GM19351 (cell line): ENCODE data around the gene IFT22.
A peak's percentile ranks its signal among the peaks of the same experiment; 100 is the strongest.
"Not testable (repeated sequence)": the region's sequence is repeated elsewhere in the genome, so short reads cannot be mapped to it uniquely, and the experiment has no call there.

Experiments
- ATAC-seq: cut with Tn5 transposase; IDR thresholded peaks from one replicate; pipeline ENCODE4 v1.9.1; 2021; ENCODE audit warnings: mild to moderate bottlenecking, moderate library complexity; ENCODE audit not compliant: unreplicated experiment

IFT22 gene

DNA sequence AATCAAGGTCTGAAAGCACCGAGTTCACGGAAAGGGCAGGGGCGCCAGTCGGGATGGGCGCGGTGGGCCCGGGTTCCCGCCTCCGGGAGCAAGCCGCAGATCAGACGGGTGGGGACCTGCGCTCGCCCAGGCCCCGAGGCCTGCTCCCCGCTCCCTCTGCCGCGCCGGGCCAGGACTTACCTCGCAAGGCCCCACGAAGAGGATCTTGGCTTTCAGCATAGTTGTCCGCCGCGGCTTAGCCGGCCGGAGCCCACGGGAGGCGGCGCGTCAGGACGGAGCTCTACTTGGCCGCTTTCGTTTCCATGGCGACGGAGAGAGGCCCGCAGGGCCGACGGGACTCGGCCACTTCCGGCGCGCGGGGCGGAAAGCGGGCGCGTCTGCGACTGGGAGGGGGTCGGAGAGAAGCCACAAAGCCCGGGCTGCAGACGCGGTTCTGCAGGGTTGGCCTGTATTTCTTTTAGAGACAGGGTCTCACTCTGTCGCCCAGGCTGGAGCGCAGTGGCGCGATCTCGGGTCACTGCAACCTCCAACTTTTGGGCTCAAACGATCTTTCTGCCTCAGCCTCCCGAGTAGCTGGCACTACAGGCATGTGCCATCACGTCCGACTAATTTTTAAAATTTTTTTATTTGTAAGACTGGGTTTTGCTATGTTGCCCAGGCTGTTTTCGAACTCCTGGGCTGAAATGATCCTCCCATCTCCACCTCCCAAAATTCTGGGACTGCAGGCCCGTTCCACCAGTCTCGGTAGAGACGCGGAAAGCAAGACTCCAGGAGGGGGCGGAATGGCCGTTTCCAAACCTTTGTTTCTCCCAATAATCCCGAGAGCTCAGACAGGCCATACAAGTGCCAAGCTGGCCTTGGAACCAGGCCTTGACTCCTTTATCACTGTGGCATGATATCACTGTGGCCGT is at the start of gene IFT22:
IFT22 (minus strand) TSS at position 322 of the 911 bp plus-strand sequence; CDS start at position 219, 103 bp downstream.
- peak; percentile 99 for ATAC-seq

DNA sequence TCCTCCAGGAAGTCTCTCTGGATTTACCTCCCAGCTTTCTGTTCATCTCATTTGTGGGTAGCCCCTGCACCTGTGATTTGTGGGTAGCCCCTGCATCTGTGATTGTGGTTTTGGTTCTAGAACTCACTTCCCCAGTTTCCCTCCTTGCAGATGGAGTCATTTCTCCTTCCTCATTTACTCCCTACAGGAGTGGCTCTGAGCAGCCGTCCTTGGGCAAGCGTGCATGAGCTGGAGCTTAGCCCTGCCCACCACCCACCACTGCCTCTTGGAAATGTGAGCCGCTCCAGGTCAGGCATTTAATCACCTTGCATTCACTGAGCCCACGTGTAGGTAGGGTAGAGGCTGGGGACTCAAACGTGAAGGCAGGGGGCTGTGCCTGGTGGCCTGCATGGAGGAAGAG is 49.2 kb upstream of the IFT22 start:
- no peak for ATAC-seq

GRCh38 chr7:101368422-101369165 is 47.0 kb upstream of the IFT22 start:
- ATAC-seq, result no peak

GRCh38 chr7:101367676-101368075 is 46.1 kb upstream of the IFT22 start:
- no peak for ATAC-seq

DNA sequence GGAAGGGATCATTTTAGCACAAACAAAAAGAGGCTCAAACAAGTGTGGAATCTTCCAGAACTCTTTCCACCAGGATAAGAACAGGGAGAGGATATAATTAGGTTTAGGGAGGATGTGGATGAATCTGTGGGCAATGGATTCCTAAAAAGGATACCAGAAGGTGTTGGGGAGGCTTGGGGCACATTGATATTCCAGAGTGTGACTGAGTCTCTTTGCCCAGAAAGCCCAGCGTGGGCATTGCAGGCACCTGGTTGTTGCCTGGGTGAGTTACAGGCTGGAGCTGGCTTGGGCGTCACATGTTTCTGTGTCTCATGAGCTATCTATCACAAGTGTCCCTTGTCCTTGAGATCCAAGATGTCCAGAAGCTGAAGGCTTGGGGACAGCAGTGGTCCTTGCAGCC is 44.3 kb upstream of the IFT22 start:
- no peak for ATAC-seq

DNA sequence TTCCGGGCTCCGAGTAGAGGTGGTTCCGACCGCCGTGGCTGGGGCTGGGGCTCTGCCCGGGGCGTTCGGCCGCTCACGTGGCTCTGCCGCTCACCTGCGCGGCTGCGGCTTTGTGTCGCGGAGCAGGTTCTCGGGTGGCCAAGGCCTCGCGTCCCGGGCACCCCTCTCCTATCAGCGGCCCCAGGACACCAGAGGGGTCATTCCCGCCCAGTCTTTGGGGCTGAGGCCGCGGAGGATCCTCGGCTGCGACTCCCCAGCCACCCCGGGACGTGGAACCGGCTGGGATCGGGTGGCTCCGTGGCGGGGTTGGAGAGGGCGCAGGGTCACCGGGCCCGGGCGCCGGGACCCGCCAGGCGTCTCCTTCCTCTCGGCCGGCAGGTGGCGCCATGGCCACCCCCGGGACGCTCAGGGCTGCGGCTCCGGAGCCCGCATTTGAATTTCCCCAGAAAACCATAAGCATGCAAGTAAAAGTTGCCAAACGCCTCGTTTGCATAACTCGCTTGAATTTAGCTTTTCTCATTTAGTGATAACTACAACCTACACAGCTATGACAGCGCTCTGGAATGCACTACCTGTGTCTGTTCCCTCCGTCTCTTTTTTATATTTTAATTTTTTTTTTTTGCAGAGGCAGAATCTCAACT is 42.2 kb upstream of the IFT22 start:
- no peak for ATAC-seq

DNA sequence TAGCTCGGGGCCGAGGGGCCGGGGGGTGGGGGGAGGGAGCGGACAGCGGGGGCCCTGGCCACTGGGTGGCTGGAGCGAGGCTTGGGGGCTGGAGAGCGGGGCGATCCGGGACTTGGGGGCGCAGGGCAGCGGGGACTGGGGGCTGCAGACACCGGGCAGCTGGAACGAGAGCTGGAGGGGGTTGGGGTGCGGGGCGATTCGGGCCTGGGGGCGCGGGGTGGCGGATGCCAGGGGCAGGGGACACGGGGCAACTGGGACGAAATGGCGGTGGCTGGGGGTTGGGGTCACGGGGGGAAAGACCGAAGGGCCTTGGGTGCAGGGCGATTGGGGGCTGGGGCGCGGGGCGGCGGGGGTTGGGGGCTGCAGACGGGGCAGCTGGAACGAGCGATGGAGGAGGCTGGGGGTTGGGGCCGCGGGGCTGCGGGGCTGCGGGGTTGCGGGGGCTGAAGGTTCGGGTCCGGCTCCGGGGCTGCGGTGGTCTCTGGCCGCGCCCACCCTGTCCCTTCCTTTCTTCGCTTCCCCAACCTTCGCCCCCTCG is 41.7 kb upstream of the IFT22 start:
- no peak for ATAC-seq

GRCh38 chr7:101362334-101363195 is 41.0 kb upstream of the IFT22 start, which contains the start of gene COL26A1:
Gene COL26A1, plus strand, starts transcription at chr7:101362875. Its CDS starts 158 bp downstream, at chr7:101363033.
- no peak for ATAC-seq

DNA sequence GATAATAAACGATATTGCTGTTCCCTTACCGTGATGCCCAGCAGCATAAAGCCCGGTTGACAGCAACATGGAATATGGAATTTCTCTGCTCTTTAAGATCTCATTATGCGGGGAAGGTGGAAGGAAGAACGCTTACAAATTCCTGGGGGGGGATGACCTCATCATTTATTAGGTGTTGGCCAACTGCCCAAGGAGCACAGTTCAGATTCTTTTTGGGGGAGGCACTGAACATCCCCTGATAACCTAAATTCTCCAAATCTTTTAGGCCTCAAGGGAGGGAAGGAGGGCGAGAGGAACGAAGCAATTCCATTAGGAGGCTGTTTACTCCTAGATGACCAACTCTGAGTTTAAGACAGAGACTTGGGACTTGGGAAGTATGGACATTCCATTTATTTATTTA is 35.8 kb upstream of the IFT22 start:
- no peak for ATAC-seq

DNA sequence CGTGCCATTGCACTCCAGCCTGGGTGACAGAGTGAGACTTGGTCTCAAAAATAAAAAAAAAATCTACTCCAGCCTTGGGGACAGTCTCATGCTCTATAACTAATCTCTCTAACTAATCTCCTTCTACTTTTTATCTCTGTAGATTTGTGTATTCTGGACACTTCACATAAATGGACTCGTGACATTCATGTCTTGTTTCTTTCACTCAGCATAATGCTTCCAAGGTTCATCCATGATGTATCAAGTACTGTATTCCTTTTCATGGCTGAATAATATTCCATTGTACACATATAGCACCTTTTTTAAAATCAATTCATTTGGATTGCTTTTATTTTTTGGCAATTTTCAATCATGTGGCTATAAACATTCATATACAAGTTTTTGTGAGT is 31.3 kb upstream of the IFT22 start:
- ATAC-seq, result no peak

DNA sequence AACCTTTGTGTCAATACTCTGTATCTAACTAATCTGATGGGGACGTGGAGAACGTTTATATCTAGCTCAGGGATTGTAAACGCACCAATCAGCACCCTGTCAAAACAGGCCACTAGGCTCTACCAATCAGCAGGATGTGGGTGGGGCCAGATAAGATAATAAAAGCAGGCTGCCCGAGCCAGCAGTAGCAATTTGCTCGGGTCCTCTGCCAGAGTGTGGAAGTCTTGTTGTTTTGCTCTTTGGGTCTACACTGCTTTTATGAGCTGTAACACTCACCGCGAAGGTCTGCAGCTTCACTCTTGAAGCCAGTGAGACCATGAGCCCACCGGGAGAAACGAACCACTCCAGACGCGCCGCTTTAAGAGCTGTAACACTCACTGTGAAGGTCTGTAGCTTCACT is 27.7 kb upstream of the IFT22 start:
- not testable (repeated sequence) for ATAC-seq

GRCh38 chr7:101348456-101349067 is 26.9 kb upstream of the IFT22 start:
- not testable (repeated sequence) for ATAC-seq

DNA sequence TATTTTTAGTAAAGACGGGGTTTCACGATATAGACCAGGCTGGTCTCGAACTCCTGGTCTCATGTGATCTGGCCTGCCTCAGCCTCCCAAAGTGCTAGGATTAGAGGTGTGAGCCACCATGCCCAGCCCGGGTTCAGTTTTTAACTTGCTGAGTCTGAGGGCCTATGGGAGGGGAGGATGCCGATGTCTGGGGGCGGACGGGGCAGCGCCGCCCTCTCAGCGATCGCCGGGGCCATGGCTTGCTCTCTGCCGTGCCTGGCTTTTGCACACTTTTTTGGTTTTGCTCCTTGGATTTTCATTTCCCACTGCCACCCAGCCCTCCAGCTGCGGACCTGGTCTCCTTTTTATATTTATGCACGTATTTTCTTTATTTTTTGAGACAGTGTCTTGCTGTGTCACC is 25.9 kb upstream of the IFT22 start:
- no peak for ATAC-seq

DNA sequence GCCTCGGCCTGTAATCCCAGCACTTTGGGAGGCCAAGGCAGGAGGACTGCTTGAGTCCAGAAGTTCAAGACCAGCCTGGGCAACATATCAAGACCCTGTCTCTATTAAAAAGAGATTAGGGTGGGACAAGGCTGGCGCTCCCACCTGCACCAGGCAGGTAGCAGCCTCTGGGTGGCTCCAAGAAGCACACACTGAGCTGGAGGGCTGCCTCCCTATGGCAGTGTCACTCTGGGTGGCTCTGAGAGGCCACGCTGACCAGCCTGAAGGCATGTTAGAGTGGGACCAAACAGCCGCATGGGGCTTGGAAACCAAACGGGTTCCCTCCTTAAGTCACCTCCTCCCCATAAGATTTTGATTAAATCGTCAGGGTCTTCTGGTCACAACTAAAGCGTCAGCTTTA is 21.3 kb upstream of the IFT22 start:
- no peak for ATAC-seq

DNA sequence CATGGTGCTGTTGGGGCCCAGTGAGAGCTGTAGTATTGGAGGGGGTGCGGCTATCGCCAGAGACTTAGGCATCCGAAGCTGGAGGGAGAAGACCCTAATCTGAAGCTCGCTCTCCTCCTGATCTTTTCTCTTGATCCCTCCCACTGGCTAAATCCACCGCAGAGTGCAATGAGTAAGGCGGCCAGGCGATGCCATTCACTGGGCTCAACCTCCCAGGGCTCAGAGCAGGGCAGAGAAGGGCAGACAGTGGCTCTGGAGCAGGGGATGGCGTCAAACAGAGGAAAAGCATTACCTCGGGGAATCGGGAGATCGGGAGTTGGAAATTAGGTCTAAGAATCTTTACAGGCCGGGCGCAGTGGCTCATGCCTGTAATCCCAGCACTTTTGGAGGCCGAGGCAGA is 18.8 kb upstream of the IFT22 start:
- ATAC-seq, result no peak

GRCh38 chr7:101333912-101334311 is 12.3 kb upstream of the IFT22 start:
- no peak for ATAC-seq

GRCh38 chr7:101332026-101332425 is 10.4 kb upstream of the IFT22 start:
- ATAC-seq, result no peak

- ATAC-seq, result no peak
Observed at GRCh38 chr7:101330011-101330484, 8.4 kb upstream of the IFT22 start.

- no peak for ATAC-seq
Observed at GRCh38 chr7:101328159-101328558, 6.5 kb upstream of the IFT22 start.

GRCh38 chr7:101319401-101319800 is 2.2 kb downstream of the IFT22 start:
- ATAC-seq, result no peak
